Measurements from ENCODE around the gene ARFRP1.

Gene ARFRP1

GRCh38 chr20:63708301-63709148 lies 749 bp upstream of the ARFRP1 start:
- H3K36me3 ChIP-seq (ENCODE audit: control insufficient read depth, insufficient read depth, low read length): peaks cover 28% of the 10 kb centered on the region
- peak overlapping the region; percentile 83 for H3K4me3 ChIP-seq (replicated peaks; ENCODE audit: low read depth, low read length)
- no peak for DNase-seq (ENCODE audit: extremely low read depth, insufficient read length)
- no peaks in the 10 kb centered on the region for H3K27me3 ChIP-seq (replicated peaks; ENCODE audit: control insufficient read depth, insufficient read depth, low read length)
- TF ChIP-seq CTCF (IDR thresholded peaks at IDR 0.05; ENCODE audit: insufficient read depth, low read length, poor library complexity, severe bottlenecking): no peak

GRCh38 chr20:63706852-63707557 lies 771 bp downstream of the ARFRP1 start:
- Histone ChIP-seq H3K27me3 (replicated peaks; ENCODE audit: control insufficient read depth, insufficient read depth, low read length) (no peaks in the 10 kb centered on the region), H3K36me3 (ENCODE audit: control insufficient read depth, insufficient read depth, low read length) (peaks cover 32% of the 10 kb centered on the region), H3K4me3 (replicated peaks; ENCODE audit: low read depth, low read length) (peak overlapping the region; percentile 83)
- DNase-seq (ENCODE audit: extremely low read depth, insufficient read length): peak; percentile 76
- TF ChIP-seq CTCF (IDR thresholded peaks at IDR 0.05; ENCODE audit: insufficient read depth, low read length, poor library complexity, severe bottlenecking): peak; percentile 90

GRCh38 chr20:63706027-63706695 lies 1.6 kb downstream of the ARFRP1 start:
- Histone ChIP-seq H3K4me3 (replicated peaks; ENCODE audit: low read depth, low read length) (peak overlapping the region; percentile 83), H3K27me3 (replicated peaks; ENCODE audit: control insufficient read depth, insufficient read depth, low read length) (no peaks in the 10 kb centered on the region), H3K36me3 (ENCODE audit: control insufficient read depth, insufficient read depth, low read length) (peaks cover 33% of the 10 kb centered on the region)
- no peak for TF ChIP-seq CTCF (IDR thresholded peaks at IDR 0.05; ENCODE audit: insufficient read depth, low read length, poor library complexity, severe bottlenecking)
- DNase-seq (ENCODE audit: extremely low read depth, insufficient read length): no peak

- DNase-seq (ENCODE audit: extremely low read depth, insufficient read length): no peak
- H3K36me3 ChIP-seq (ENCODE audit: control insufficient read depth, insufficient read depth, low read length): peaks cover 33% of the 10 kb centered on the region
- no peak for TF ChIP-seq CTCF (IDR thresholded peaks at IDR 0.05; ENCODE audit: insufficient read depth, low read length, poor library complexity, severe bottlenecking)
- H3K27me3 ChIP-seq (replicated peaks; ENCODE audit: control insufficient read depth, insufficient read depth, low read length): no peaks in the 10 kb centered on the region
- no peak overlapping the region for H3K4me3 ChIP-seq (replicated peaks; ENCODE audit: low read depth, low read length)
These were observed 2.3 kb downstream of the ARFRP1 start for GRCh38 chr20:63705232-63706026.

- peaks cover 37% of the 10 kb centered on the region for H3K36me3 ChIP-seq (ENCODE audit: control insufficient read depth, insufficient read depth, low read length)
- H3K4me3 ChIP-seq (replicated peaks; ENCODE audit: low read depth, low read length): no peak overlapping the region
- DNase-seq (ENCODE audit: extremely low read depth, insufficient read length): no peak
- TF ChIP-seq CTCF (IDR thresholded peaks at IDR 0.05; ENCODE audit: insufficient read depth, low read length, poor library complexity, severe bottlenecking): no peak
- no peaks in the 10 kb centered on the region for H3K27me3 ChIP-seq (replicated peaks; ENCODE audit: control insufficient read depth, insufficient read depth, low read length)
These were observed 3.0 kb downstream of the ARFRP1 start for GRCh38 chr20:63704749-63705117.
